Thyroid gland (tissue), 4 donors: ENCODE measurements around the gene TMBIM6.

ENCODE experiments used
- POLR2A ChIP-seq, 2 donors: fragments of 450-650 bp; IDR thresholded peaks; one replicate each; pipeline ENCODE4 v1.6.1; 2017; ENCODE audit warnings: antibody characterized with exemption in 2 of 2, mild to moderate bottlenecking in 2 of 2, moderate library complexity in 1 of 2
- TF ChIP-seq, protein P1 (sequence below), 6 experiments: fragments of 200-600 bp in 3 of 6; fragments of 450-650 bp in 3 of 6; sonication (generic) in 3 of 6; IDR thresholded peaks; one replicate each; pipeline ENCODE4 v1.5.1; 2016 to 2019; ENCODE audit warnings: antibody characterized with exemption in 6 of 6, mild to moderate bottlenecking in 2 of 6, inconsistent platforms in 1 of 6, moderate library complexity in 1 of 6

DNA sequence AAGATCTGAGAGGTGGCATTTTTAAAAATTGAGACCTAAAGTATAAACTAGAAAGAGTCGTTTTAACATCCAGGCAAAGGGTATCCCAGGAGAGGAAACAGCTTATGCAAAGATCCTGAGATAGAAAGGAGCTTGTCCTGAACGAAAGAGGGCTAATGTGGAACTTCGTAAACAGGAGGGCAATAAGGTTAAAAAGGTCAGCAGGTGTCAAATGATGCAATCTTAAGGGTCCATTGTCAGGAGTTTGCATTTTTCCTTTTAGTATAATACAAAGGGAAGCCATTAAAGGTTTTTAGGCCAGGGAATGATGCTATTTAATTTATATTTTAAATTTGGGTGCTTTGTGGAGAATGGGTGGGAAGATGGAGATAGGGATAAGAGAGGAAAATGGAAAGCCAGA lies 48.5 kb upstream of the TMBIM6 start:
- TF ChIP-seq, protein P1, sequence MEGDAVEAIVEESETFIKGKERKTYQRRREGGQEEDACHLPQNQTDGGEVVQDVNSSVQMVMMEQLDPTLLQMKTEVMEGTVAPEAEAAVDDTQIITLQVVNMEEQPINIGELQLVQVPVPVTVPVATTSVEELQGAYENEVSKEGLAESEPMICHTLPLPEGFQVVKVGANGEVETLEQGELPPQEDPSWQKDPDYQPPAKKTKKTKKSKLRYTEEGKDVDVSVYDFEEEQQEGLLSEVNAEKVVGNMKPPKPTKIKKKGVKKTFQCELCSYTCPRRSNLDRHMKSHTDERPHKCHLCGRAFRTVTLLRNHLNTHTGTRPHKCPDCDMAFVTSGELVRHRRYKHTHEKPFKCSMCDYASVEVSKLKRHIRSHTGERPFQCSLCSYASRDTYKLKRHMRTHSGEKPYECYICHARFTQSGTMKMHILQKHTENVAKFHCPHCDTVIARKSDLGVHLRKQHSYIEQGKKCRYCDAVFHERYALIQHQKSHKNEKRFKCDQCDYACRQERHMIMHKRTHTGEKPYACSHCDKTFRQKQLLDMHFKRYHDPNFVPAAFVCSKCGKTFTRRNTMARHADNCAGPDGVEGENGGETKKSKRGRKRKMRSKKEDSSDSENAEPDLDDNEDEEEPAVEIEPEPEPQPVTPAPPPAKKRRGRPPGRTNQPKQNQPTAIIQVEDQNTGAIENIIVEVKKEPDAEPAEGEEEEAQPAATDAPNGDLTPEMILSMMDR (IDR thresholded peaks at IDR 0.05) = no peak
- no peak for TF ChIP-seq POLR2A (IDR thresholded peaks at IDR 0.05)
